Measurements from ENCODE around the gene WDR46. TPM values are rescaled to one million over a fixed set of nuclear protein-coding genes. Genes with fewer than 3 reads are reported as not detected.

The WDR46 gene
- total RNA-seq, 1 donor from 2014 or later = 54.5 TPM

- H3K4me3 Mint-ChIP-seq = peak overlapping the region; percentile 99
- no peaks in the 10 kb centered on the region for H3K27me3 Mint-ChIP-seq (ENCODE audit: low read depth)
- peaks cover 39% of the 10 kb centered on the region for H3K4me1 Mint-ChIP-seq
- H3K9me3 Mint-ChIP-seq = no peaks in the 10 kb centered on the region
- peak overlapping the region; percentile 99 for H3K27ac Mint-ChIP-seq (ENCODE audit: unreplicated experiment)
- no peaks in the 10 kb centered on the region for H3K36me3 Mint-ChIP-seq (ENCODE audit: low read depth)
- DNase-seq (ENCODE audit: low read depth, low spot score) = peak; percentile 81
- TF ChIP-seq, protein P1, sequence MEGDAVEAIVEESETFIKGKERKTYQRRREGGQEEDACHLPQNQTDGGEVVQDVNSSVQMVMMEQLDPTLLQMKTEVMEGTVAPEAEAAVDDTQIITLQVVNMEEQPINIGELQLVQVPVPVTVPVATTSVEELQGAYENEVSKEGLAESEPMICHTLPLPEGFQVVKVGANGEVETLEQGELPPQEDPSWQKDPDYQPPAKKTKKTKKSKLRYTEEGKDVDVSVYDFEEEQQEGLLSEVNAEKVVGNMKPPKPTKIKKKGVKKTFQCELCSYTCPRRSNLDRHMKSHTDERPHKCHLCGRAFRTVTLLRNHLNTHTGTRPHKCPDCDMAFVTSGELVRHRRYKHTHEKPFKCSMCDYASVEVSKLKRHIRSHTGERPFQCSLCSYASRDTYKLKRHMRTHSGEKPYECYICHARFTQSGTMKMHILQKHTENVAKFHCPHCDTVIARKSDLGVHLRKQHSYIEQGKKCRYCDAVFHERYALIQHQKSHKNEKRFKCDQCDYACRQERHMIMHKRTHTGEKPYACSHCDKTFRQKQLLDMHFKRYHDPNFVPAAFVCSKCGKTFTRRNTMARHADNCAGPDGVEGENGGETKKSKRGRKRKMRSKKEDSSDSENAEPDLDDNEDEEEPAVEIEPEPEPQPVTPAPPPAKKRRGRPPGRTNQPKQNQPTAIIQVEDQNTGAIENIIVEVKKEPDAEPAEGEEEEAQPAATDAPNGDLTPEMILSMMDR (conservative IDR thresholded peaks at IDR 0.05) = peak; percentile 79
These were observed 10.4 kb upstream of the WDR46 start for GRCh38 chr6:33299237-33299944.

DNA sequence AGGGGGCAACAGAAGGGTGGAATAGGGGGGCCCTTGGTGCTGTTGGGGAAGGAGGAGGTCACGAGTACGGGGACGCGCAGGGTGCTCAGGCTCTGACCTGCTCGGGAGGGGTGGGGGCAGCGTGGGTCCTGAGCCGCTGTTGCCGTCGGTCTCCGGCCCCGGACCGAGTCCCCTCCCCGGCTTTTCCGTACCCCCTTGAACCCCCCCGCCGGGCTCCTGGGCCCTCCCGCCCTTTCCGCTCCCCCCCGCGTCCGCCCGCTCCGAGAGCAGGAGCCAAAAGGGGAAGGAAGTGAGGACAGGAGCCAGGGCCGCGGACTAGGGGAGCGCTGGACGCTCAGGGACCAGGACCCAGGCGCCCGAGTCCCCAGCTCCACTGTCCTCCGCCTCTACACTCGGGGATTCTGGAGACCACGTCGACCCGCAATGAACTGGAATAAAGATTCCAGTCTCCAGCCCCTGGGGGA is 9.8 kb upstream of the WDR46 start, which contains the start of gene RGL2:
TSS of gene RGL2 (minus strand) at position 170 of the 464 bp plus-strand sequence. CDS start 332 bp downstream, outside the sequence.
- no peaks in the 10 kb centered on the region for H3K27me3 Mint-ChIP-seq (ENCODE audit: low read depth)
- peaks cover 39% of the 10 kb centered on the region for H3K4me1 Mint-ChIP-seq
- H3K36me3 Mint-ChIP-seq (ENCODE audit: low read depth) = no peaks in the 10 kb centered on the region
- TF ChIP-seq, protein P1 (conservative IDR thresholded peaks at IDR 0.05) = no peak
- DNase-seq (ENCODE audit: low read depth, low spot score) = no peak
- peak within 1 kb of the TSS; percentile 99 for H3K4me3 Mint-ChIP-seq
- H3K27ac Mint-ChIP-seq (ENCODE audit: unreplicated experiment) = peak within 1 kb of the TSS; percentile 99
- H3K9me3 Mint-ChIP-seq = no peaks in the 10 kb centered on the region

GRCh38 chr6:33297956-33298772 is 9.1 kb upstream of the WDR46 start:
- no peak for DNase-seq (ENCODE audit: low read depth, low spot score)
- peak overlapping the region; percentile 99 for H3K4me3 Mint-ChIP-seq
- H3K27ac Mint-ChIP-seq (ENCODE audit: unreplicated experiment) = peak overlapping the region; percentile 96
- H3K9me3 Mint-ChIP-seq = no peaks in the 10 kb centered on the region
- H3K4me1 Mint-ChIP-seq = peaks cover 39% of the 10 kb centered on the region
- TF ChIP-seq, protein P1 (conservative IDR thresholded peaks at IDR 0.05) = no peak
- no peaks in the 10 kb centered on the region for H3K36me3 Mint-ChIP-seq (ENCODE audit: low read depth)
- no peaks in the 10 kb centered on the region for H3K27me3 Mint-ChIP-seq (ENCODE audit: low read depth)

DNA sequence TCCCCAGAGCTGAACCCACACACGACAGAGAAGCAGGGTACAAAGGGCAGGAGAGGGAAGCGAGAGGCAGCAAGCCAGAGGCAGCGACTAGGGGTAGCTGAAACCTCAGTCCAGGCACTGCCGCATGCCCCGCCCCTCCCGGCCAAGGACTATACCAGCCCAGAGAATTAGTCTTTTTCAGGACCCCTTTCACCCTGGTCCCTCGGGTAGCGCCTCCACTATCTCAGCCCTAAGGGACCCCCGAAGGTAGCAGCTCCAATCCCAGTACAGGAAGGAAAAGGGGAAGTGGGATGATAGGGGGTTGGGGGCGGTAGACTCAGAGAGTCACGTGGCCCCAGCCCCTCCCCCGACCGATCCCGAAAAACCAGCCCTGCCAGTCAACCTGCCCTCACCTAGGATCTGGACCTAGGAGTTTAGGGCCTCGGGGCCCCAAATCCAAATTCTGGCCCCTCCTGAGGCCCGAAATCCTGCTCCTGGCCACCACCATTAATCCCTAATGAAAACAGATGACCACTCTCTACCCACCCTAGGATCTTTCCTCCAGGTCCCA is 8.4 kb upstream of the WDR46 start:
- peak overlapping the region; percentile 99 for H3K4me3 Mint-ChIP-seq
- peaks cover 39% of the 10 kb centered on the region for H3K4me1 Mint-ChIP-seq
- no peaks in the 10 kb centered on the region for H3K27me3 Mint-ChIP-seq (ENCODE audit: low read depth)
- no peaks in the 10 kb centered on the region for H3K36me3 Mint-ChIP-seq (ENCODE audit: low read depth)
- H3K9me3 Mint-ChIP-seq = no peaks in the 10 kb centered on the region
- no peak for DNase-seq (ENCODE audit: low read depth, low spot score)
- peak overlapping the region; percentile 12 for H3K27ac Mint-ChIP-seq (ENCODE audit: unreplicated experiment)
- TF ChIP-seq, protein P1 (conservative IDR thresholded peaks at IDR 0.05) = no peak

- no peak for DNase-seq (ENCODE audit: low read depth, low spot score)
- H3K27ac Mint-ChIP-seq (ENCODE audit: unreplicated experiment) = no peak overlapping the region
- peak overlapping the region; percentile 99 for H3K4me3 Mint-ChIP-seq
- peaks cover 39% of the 10 kb centered on the region for H3K4me1 Mint-ChIP-seq
- H3K27me3 Mint-ChIP-seq (ENCODE audit: low read depth) = no peaks in the 10 kb centered on the region
- H3K36me3 Mint-ChIP-seq (ENCODE audit: low read depth) = no peaks in the 10 kb centered on the region
- TF ChIP-seq, protein P1 (conservative IDR thresholded peaks at IDR 0.05) = no peak
- H3K9me3 Mint-ChIP-seq = no peaks in the 10 kb centered on the region
These were observed 7.9 kb upstream of the WDR46 start for GRCh38 chr6:33296797-33297405.
